H1 (cell line): ENCODE results near the gene LMTK2. TPM values are rescaled to one million over a fixed set of nuclear protein-coding genes. Genes with fewer than 3 reads are reported as not detected.

Experiments
- CTCF ChIA-PET: fragments of 300-600 bp; sonication (Branson Sonifier 250); formaldehyde crosslinking; loops from one replicate; lab custom pipeline; 2021; ENCODE audit not compliant: partially characterized antibody; lab: Charles Lee
- POLR2A ChIA-PET: fragments of 300-600 bp; sonication (Branson Sonifier 250); formaldehyde crosslinking; loops from one replicate; lab custom pipeline; 2021; ENCODE audit warnings: inconsistent platforms; ENCODE audit not compliant: partially characterized antibody; lab: Charles Lee
- DNase-seq, 2 experiments: peaks; one replicate each; pipeline versions ENCODE4 v3.0.0 to v3.0.0-alpha.2; 2010 to 2022; ENCODE audit warnings: low spot score in 2 of 2, low read depth in 1 of 2, mixed read lengths in 1 of 2
- FAIRE-seq: peaks from 2 replicates; lab custom pipeline; 2011; peaks lifted over from hg19 to GRCh38; lab: Jason Lieb, UNC
- H2AFZ ChIP-seq: 2 replicates; pipeline ENCODE4 v1.8.1; 2012; ENCODE audit warnings: low read length, inconsistent platforms
- H2AK5ac ChIP-seq: 2 replicates; pipeline ENCODE4 v1.6.1; 2013; ENCODE audit warnings: low read depth, low read length
- H2BK120ac ChIP-seq: replicated peaks from 2 replicates; pipeline ENCODE3; 2013; ENCODE audit warnings: low read depth, low read length, inconsistent platforms
- H2BK12ac ChIP-seq: 2 replicates; pipeline ENCODE4 v1.6.1; 2013; ENCODE audit warnings: low read depth, low read length
- H2BK15ac ChIP-seq: 2 replicates; pipeline ENCODE4 v1.6.1; 2013; ENCODE audit warnings: low read length
- H2BK20ac ChIP-seq: 2 replicates; pipeline ENCODE4 v1.6.1; 2013; ENCODE audit warnings: low read length
- H2BK5ac ChIP-seq: 2 replicates; pipeline ENCODE4 v1.6.1; 2013; ENCODE audit warnings: low read depth, low read length
- H3K14ac ChIP-seq: 2 replicates; pipeline ENCODE4 v1.6.1; 2013; ENCODE audit warnings: inconsistent platforms; ENCODE audit not compliant: insufficient read length
- H3K18ac ChIP-seq: 2 replicates; pipeline ENCODE4 v1.6.1; 2013; ENCODE audit warnings: low read length; ENCODE audit errors: extremely low read depth
- H3K23ac ChIP-seq: 2 replicates; pipeline ENCODE4 v1.6.1; 2013; ENCODE audit warnings: inconsistent platforms; ENCODE audit not compliant: insufficient read length
- H3K23me2 ChIP-seq: 2 replicates; pipeline ENCODE4 v1.6.1; 2013; ENCODE audit warnings: low read depth, low read length
- H3K27ac ChIP-seq: 2 replicates; pipeline ENCODE4 v1.6.1; 2011; ENCODE audit warnings: low read depth, low read length, inconsistent platforms
- H3K27me3 ChIP-seq, 4 experiments: replicated peaks in 1 of 4; 1 replicate in 1 of 4; 2 replicates in 3 of 4; pipeline versions ENCODE4 v1.6.1 to v1.8.1; 2011 to 2013; ENCODE audit warnings: low read length in 3 of 4, mild to moderate bottlenecking in 3 of 4, inconsistent platforms in 2 of 4, mixed read lengths in 2 of 4, moderate library complexity in 1 of 4; ENCODE audit not compliant: control insufficient read depth in 3 of 4, insufficient read depth in 3 of 4; ENCODE audit errors: extremely low read depth in 1 of 4
- H3K36me3 ChIP-seq, 4 experiments: 2 replicates each; pipeline versions ENCODE4 v1.6.1 to v1.8.1; 2011 to 2013; ENCODE audit warnings: mild to moderate bottlenecking in 4 of 4, low read length in 3 of 4, moderate library complexity in 2 of 4, control low read depth in 1 of 4, inconsistent platforms in 1 of 4; ENCODE audit not compliant: insufficient read depth in 4 of 4, control insufficient read depth in 2 of 4
- H3K4ac ChIP-seq: replicated peaks from 2 replicates; pipeline ENCODE3; 2013; ENCODE audit warnings: low read length, low read depth, mixed read lengths, inconsistent platforms; ENCODE audit not compliant: insufficient read length
- H3K4me1 ChIP-seq, 4 experiments: replicated peaks in 1 of 4; 1 replicate in 1 of 4; 2 replicates in 3 of 4; pipeline versions ENCODE4 v1.6.1 to v1.8.1; 2011 to 2013; ENCODE audit warnings: low read length in 3 of 4, inconsistent platforms in 2 of 4, mixed read lengths in 1 of 4; ENCODE audit not compliant: insufficient read depth in 4 of 4, control insufficient read depth in 3 of 4
- H3K4me2 ChIP-seq, 2 experiments: 2 replicates each; pipeline versions ENCODE4 v1.6.1 to v1.8.1; 2011 to 2013; ENCODE audit warnings: low read depth in 2 of 2, low read length in 2 of 2, control low read depth in 1 of 2, inconsistent platforms in 1 of 2, mild to moderate bottlenecking in 1 of 2; ENCODE audit not compliant: insufficient read depth in 1 of 2
- H3K4me3 ChIP-seq, 4 experiments: fragments of 200-600, 300-600 bp in 1 of 4; sonication (generic), shearing (Covaris generic), sonication (Bioruptor Twin) in 1 of 4; 2 replicates each; pipeline versions ENCODE4 v1.5.1 to v1.8.1; 2011 to 2016; ENCODE audit warnings: low read length in 4 of 4, low read depth in 3 of 4, control low read depth in 2 of 4, inconsistent platforms in 2 of 4, mild to moderate bottlenecking in 2 of 4, mixed read lengths in 1 of 4, moderate library complexity in 1 of 4; ENCODE audit not compliant: insufficient read depth in 2 of 4; ENCODE audit errors: extremely low read depth in 1 of 4
- H3K56ac ChIP-seq: replicated peaks from 2 replicates; pipeline ENCODE3; 2013; ENCODE audit warnings: low read depth, mild to moderate bottlenecking, mixed read lengths, low read length, inconsistent platforms; ENCODE audit not compliant: insufficient read length
- H3K79me1 ChIP-seq: 2 replicates; pipeline ENCODE4 v1.6.1; 2013; ENCODE audit warnings: low read depth, low read length, control low read depth
- H3K79me2 ChIP-seq, 2 experiments: 2 replicates each; pipeline versions ENCODE4 v1.6.1 to v1.8.1; 2012 to 2013; ENCODE audit warnings: low read length in 2 of 2, mild to moderate bottlenecking in 2 of 2, inconsistent platforms in 1 of 2; ENCODE audit not compliant: insufficient read depth in 2 of 2, control insufficient read depth in 1 of 2
- H3K9ac ChIP-seq, 4 experiments: replicated peaks in 1 of 4; 1 replicate in 1 of 4; 2 replicates in 3 of 4; pipeline versions ENCODE4 v1.6.1 to v1.8.1; 2011 to 2013; ENCODE audit warnings: low read depth in 3 of 4, low read length in 3 of 4, control low read depth in 2 of 4, mild to moderate bottlenecking in 2 of 4, moderate library complexity in 2 of 4, inconsistent platforms in 1 of 4; ENCODE audit errors: extremely low read depth in 1 of 4
- H3K9me3 ChIP-seq, 2 experiments: 2 replicates each; pipeline versions ENCODE4 v1.6.1 to v1.8.1; 2012 to 2013; ENCODE audit warnings: mild to moderate bottlenecking in 2 of 2, moderate library complexity in 2 of 2, control low read depth in 1 of 2, inconsistent platforms in 1 of 2, low read depth in 1 of 2, low read length in 1 of 2, mixed read lengths in 1 of 2; ENCODE audit not compliant: insufficient read depth in 2 of 2
- H4K20me1 ChIP-seq, 2 experiments: replicated peaks in 1 of 2; 2 replicates each; pipeline versions ENCODE3 to v1.8.1; 2011 to 2013; ENCODE audit warnings: inconsistent platforms in 2 of 2, low read length in 2 of 2, mild to moderate bottlenecking in 1 of 2; ENCODE audit not compliant: insufficient read depth in 2 of 2, control insufficient read depth in 1 of 2
- H4K5ac ChIP-seq: 2 replicates; pipeline ENCODE4 v1.6.1; 2013; ENCODE audit warnings: low read length, low read depth, mixed read lengths, inconsistent platforms; ENCODE audit not compliant: insufficient read length
- H4K8ac ChIP-seq: 2 replicates; pipeline ENCODE4 v1.8.0; 2013; ENCODE audit warnings: mild to moderate bottlenecking, moderate library complexity, low read length, inconsistent platforms; ENCODE audit not compliant: insufficient read depth; ENCODE audit errors: extremely low read depth
- H4K91ac ChIP-seq: replicated peaks from 2 replicates; pipeline ENCODE3; 2013; ENCODE audit warnings: low read length, mixed read lengths, inconsistent platforms; ENCODE audit not compliant: insufficient read length
- GTF2F1 ChIP-seq: IDR thresholded peaks from 2 replicates; pipeline ENCODE4 v1.6.1; 2012; ENCODE audit warnings: low read depth, low read length, improper control_type of control experiment, borderline replicate concordance
- JUN ChIP-seq: IDR thresholded peaks from 2 replicates; pipeline ENCODE4 v1.6.1; 2011; ENCODE audit warnings: low read depth, mild to moderate bottlenecking, improper control_type of control experiment, low read length
- KDM4A ChIP-seq: IDR thresholded peaks from one replicate; pipeline ENCODE4 v1.7.1; 2012; ENCODE audit warnings: low read depth, mild to moderate bottlenecking, moderate library complexity, low read length, inconsistent platforms; ENCODE audit not compliant: severe bottlenecking
- SAP30 ChIP-seq: fragments of 300-600 bp; sonication (generic); IDR thresholded peaks from 2 replicates; pipeline ENCODE4 v1.7.1; 2012; ENCODE audit warnings: low read length, moderate library complexity, mild to moderate bottlenecking, inconsistent platforms; ENCODE audit not compliant: insufficient read depth, insufficient replicate concordance
- SIRT6 ChIP-seq: IDR thresholded peaks from one replicate; pipeline ENCODE4 v1.7.1; 2012; ENCODE audit warnings: low read length, inconsistent platforms
- SIX5 ChIP-seq: IDR thresholded peaks from 2 replicates; pipeline ENCODE4 v1.6.1; 2011; ENCODE audit warnings: mild to moderate bottlenecking, low read depth, low read length
- SP1 ChIP-seq: IDR thresholded peaks from 2 replicates; pipeline ENCODE4 v1.6.1; 2011; ENCODE audit warnings: low read depth, low read length
- SP4 ChIP-seq: IDR thresholded peaks from 2 replicates; pipeline ENCODE4 v1.6.1; 2012; ENCODE audit warnings: low read length, inconsistent platforms
- TAF7 ChIP-seq: optimal IDR thresholded peaks from 2 replicates; pipeline ENCODE3; 2011; ENCODE audit warnings: low read depth, mild to moderate bottlenecking, inconsistent platforms, low read length, moderate library complexity, borderline replicate concordance
- TBP ChIP-seq: IDR thresholded peaks from 2 replicates; pipeline ENCODE4 v1.6.1; 2011; ENCODE audit warnings: low read depth, low read length, improper control_type of control experiment
- TEAD4 ChIP-seq: IDR thresholded peaks from 2 replicates; pipeline ENCODE4 v1.6.1; 2012; ENCODE audit warnings: low read depth, low read length, inconsistent platforms, mixed read lengths
- ZNF274 ChIP-seq: IDR thresholded peaks from 2 replicates; pipeline ENCODE4 v1.7.0; 2012; ENCODE audit warnings: low read length, borderline replicate concordance; ENCODE audit errors: extremely low read depth
- WGBS, 2 experiments: shearing (Covaris generic) in 1 of 2; methylation state at CpG; one replicate each; pipeline versions ENCODE4 v1.1.6 to v1.1.7; 2013 to 2015; ENCODE audit warnings: low lambda C conversion rate in 2 of 2, mixed read lengths in 2 of 2, inconsistent platforms in 1 of 2, low coverage in 1 of 2, missing lambda C conversion rate in 1 of 2; ENCODE audit not compliant: insufficient replicate concordance in 2 of 2, insufficient coverage in 1 of 2, insufficient read length in 1 of 2; ENCODE audit errors: extremely low coverage in 1 of 2, missing lambda C conversion rate in 1 of 2; 5-methylcytosine and 5-hydroxymethylcytosine counted together
- polyA plus RNA-seq, 7 experiments: library from polyadenylated mRNA; depleted of rRNA in 3 of 7; stranded (reverse) in 5 of 7; unstranded in 2 of 7; fragments of >200 nt in 5 of 7; fragments of 200-250 nt in 2 of 7; gene quantifications; 1 replicate in 5 of 7; 2 replicates in 1 of 7; 4 replicates in 1 of 7; pipeline versions ENCODE4 v1.2.1 to v1.2.3, GENCODE V29; 2011 to 2013; ENCODE audit warnings: missing spikeins in 2 of 7, mixed read lengths in 2 of 7
- total RNA-seq: library from RNA; stranded (reverse); fragmentation: NEBNext Ultra II Directional; extraction: Animal tissue kit (Norgen Biotek cat#: 25700); gene quantifications from 2 replicates; pipeline ENCODE4 v1.2.1, GENCODE V29; 2021
- TF ChIP-seq, protein P1 (sequence below): IDR thresholded peaks from 2 replicates; pipeline ENCODE4 v1.6.1; 2012; ENCODE audit warnings: inconsistent platforms

The LMTK2 gene
- total and polyA plus RNA-seq, 2 of the 8 experiments (the other 6 are each of a cell fraction or from before 2014, with no cell fraction given), result 9.7 to 30.7 TPM

DNA sequence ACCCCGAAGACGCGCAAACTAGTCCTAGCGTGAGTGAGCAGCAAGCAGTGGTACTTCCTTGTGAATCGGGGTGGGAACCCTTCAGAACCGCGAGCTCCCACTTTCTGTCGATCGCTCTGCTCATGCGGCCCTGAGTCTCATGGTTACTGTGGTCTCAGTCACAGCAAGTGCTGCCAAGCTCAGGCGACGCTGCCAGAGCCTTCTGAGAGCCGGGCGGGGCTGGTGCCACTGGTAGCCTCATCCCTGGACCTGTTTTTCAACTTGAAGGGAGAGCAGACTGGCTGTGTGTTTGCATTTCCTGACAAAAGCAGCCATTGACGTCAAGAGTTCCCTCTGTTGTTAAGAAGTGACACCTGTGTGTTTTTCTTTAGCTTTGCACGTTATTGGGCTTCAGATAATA lies 71.7 kb downstream of the LMTK2 start:
- Histone ChIP-seq H2BK20ac (no peak overlapping the region), H3K4me1 (peaks cover 0 to 2% (median 0%) of the 10 kb centered on the region in 4 experiments; a peak in 4 of 7 replicates), H4K5ac (no peak overlapping the region), H3K36me3 (peaks cover 0 to 11% (median 0%) of the 10 kb centered on the region in 4 experiments; a peak in 4 of 8 replicates), H2AFZ (no peak overlapping the region), H3K79me2 (no peaks in the 10 kb centered on the region), H2AK5ac (no peak overlapping the region), H3K23ac (no peak overlapping the region), H3K27ac (no peak overlapping the region), H2BK120ac (no peak overlapping the region), H3K9ac (no peak overlapping the region), H3K56ac (no peak overlapping the region), H2BK5ac (no peak overlapping the region), H3K27me3 (no peaks in the 10 kb centered on the region), H4K91ac (no peak overlapping the region), H3K23me2 (no peaks in the 10 kb centered on the region), H3K79me1 (peaks cover 4% of the 10 kb centered on the region), H3K9me3 (no peaks in the 10 kb centered on the region), H3K18ac (no peak overlapping the region), H3K4me3 (no peak overlapping the region), H3K4ac (no peak overlapping the region), H2BK15ac (no peak overlapping the region), H3K14ac (no peak overlapping the region), H4K20me1 (peaks cover 0 to 7% of the 10 kb centered on the region in 2 experiments), H2BK12ac (no peak overlapping the region), H3K4me2 (no peak overlapping the region), H4K8ac (peak overlapping the region; percentile 53; the same call in 1 of the 2 replicates)
- 95% methylated on average over 16 of the region's 16 CpGs; no CpG with 5 or more reads in 1 of the 2 experiments for WGBS, 2 experiments
- DNase-seq, result no peak
- POLR2A ChIA-PET, result no interaction called here
- CTCF ChIA-PET, result interaction anchor here (1.0 to 8.8 kb wide), 4 partner anchors 11 to 157 kb away, joined by 3 to 75 read pairs (median 12); partner anchors contain the start of gene LMTK2
- no peak for TF ChIP-seq SIX5
- TF ChIP-seq TAF7, result no peak
- TF ChIP-seq JUN, result no peak
- TF ChIP-seq TBP, result no peak
- TF ChIP-seq SAP30, result no peak
- TF ChIP-seq, protein P1, sequence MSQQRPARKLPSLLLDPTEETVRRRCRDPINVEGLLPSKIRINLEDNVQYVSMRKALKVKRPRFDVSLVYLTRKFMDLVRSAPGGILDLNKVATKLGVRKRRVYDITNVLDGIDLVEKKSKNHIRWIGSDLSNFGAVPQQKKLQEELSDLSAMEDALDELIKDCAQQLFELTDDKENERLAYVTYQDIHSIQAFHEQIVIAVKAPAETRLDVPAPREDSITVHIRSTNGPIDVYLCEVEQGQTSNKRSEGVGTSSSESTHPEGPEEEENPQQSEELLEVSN, result no peak
- no peak for TF ChIP-seq SP1
- no peak for TF ChIP-seq TEAD4
- TF ChIP-seq ZNF274, result no peak
- TF ChIP-seq SIRT6, result no peak
- no peak for TF ChIP-seq KDM4A
- no peak for TF ChIP-seq SP4
- no peak for TF ChIP-seq GTF2F1
- no peak for FAIRE-seq
